Measurements from ENCODE around the gene COL16A1.

The COL16A1 gene

DNA sequence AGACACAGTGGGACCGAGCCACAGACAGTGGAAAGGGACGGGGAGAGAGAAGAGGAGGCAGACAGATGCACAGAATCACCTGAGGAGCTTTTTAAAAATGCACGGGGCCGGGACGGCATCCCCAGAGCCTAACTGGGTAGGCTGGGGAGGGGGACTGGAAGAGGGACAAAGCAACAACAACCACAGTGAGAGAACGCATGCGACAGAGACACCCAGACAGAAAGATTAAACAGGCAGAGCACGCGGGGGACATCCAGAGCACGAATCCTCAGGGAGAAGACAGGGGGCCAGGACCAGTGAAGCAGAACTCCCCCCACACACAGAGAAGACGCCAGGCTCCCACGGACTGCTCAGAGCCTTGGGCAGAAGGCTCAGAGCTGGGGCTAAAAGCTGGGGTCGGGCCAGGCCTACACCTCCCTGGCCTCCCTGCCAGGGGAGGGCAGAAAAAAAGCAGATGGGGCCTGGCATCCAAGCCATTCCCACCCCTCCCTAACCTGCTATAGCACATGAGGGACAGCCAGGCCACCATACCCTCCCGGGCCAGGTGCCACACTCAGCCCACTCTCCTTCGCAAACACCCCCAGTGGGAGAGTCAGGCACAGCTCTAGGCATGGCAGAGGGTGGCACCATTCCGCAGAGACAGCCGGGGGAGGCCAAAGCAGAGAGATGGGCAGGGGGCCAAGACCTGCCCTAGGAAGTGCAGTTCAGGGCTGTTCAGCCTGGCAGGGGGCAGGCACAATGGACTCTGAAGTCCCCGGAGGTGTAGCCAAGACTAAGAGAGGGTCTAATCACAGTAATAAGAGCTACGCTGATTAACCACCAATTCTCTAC lies 29.8 kb upstream of the COL16A1 start:
- no peak for DNase-seq (ENCODE audit: low read depth, low spot score)

DNA sequence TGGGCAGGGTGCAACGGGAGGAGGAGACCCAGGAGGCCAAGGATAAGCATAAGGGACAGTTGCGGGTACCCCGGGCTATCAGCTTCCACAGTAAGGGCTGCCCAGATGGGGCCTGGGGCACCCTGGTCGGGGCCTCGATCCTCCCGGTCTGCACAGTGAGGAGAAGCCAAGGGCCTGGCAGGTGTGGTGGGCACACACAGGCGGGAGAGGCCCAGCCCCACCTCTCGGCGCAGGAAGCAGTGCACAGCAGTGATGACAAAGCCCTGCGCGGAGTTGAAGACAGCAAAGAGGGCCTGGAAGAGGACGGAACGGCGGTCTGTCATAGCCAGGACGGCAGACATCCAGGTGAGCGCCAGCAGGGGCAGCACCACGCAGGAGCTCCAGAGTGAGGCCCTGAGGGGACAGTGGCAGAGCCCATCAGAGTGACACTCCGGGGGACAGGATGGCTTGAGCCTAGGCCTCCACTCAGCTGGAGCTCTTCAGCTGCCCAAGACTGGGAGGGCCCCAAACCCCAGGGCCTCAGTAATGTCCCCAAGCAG lies 29.0 kb upstream of the COL16A1 start:
- no peak for DNase-seq (ENCODE audit: low read depth, low spot score)

DNA sequence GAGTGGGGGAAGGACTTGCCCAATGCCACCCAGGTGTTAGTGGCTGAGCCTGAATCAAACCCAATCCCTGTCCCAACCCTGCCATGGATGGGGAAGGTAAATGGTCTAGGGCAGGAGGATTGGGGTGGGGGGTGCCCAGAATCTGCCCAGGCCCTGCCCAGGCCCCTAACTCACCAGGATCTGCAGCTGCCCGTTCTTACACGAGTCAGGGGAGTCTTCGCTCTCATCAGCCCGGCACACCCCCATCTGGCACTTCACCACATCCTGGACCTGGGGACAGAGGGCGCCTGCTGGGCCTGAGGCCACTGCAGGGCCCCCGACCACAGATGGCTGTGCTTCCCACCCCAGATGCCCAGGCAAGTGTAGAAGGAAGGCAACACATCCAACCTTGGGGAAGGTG lies 28.5 kb upstream of the COL16A1 start:
- DNase-seq (ENCODE audit: low read depth, low spot score) = no peak

DNA sequence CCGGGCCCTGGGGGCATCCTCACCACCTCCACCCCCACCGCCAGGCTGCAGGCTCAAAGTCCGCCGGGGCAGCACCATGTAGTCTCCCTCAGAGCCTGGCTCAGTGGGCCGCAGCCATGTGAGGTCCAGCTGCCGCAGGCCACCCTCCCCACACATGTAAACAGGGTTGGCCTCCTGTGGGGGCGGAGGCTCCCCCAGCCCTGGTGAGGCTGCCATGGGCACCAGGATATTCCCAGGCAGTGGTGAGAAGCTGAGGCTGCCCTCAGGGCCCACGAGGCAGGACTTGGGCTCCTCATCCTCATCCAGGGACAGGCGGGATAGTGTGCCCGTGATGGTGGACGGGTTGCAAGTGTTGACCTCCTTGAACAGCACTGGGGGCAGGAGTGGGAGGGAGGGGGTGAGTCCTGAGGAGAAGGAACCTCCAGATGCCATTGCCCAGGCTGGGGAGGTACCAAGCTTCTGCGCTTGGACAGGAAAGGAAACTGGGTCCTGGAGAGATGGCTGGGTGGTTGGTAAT lies 27.3 kb upstream of the COL16A1 start:
- no peak for DNase-seq (ENCODE audit: low read depth, low spot score)

DNA sequence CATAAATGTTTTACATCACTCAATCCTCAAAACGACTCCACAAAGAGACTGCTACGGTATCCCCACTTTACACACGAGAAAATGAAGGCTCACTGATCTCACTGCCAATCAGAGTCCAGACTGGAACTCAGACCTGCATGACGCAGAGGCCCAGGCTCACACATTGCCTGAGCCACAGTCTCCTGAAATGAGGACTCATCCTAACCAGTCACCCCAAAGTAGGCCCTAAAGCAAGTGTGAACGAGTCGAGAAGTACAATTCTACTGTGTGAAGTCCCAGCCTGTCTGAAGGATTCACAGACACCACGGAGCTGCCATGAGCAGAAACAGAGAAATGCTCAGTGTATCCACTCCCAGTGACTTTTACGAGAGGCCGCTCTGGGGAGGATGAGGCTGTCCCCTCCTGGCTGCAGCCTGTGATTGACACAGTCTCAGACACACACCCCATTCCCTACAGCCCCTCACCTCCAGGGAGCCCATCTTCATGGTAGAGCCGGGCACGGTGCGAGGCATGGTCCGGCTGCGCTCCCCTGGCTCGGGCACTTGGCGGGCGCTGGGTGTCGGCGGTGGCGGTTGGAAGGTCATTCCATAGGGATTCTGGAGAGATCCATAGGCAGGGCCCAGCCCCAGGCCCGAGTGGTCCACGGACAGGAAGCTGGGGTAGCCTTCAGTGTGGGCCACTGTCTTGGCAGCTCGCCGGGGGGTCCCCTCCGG lies 26.7 kb upstream of the COL16A1 start:
- DNase-seq (ENCODE audit: low read depth, low spot score) = no peak

- no peak for DNase-seq (ENCODE audit: low read depth, low spot score)
Measured at GRCh38 chr1:31727849-31728248, 24.0 kb upstream of the COL16A1 start.

DNA sequence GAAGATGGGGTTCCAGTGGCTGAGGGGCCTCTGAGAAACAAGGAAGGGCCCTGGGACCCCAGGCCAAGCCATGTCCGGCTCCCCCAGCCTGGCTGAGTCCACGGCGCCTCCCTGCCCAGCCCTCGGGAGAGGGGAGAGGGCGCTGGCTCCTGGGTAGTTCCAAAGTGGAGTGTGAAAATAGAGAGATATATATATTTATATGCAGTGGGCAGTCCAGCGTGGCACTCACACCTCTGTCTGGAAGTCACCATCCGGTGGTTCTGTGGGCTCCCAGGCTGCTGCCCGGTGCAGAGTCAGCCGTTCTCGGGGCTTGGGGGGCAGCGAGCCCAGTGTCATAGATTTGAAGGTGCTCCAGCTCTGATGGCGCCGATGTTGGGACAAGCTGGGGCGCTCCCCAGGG lies 23.4 kb upstream of the COL16A1 start:
- DNase-seq (ENCODE audit: low read depth, low spot score) = no peak

DNA sequence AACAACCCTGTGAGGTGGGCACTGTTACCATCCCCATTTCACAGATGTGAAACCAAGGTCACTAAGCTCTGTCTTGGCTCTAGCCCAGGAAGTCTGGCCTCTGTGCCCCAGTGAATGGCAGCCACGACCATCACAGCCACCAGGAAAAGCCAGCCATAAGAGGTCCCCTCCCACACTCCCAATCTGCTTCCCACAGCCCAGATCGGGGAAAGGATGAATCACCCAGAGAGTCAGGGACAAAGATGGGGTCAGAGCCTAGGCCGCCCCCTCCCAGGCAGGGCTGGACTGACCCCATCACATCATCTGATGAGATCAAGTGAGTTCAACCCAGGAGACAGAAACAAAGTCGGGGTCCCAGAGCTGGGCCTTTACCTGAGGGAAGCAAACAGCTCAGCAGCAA lies 22.9 kb upstream of the COL16A1 start:
- DNase-seq (ENCODE audit: low read depth, low spot score) = no peak

GRCh38 chr1:31725777-31726535 lies 22.1 kb upstream of the COL16A1 start:
- DNase-seq (ENCODE audit: low read depth, low spot score) = no peak

- no peak for DNase-seq (ENCODE audit: low read depth, low spot score)
Measured at GRCh38 chr1:31725134-31725533, 21.3 kb upstream of the COL16A1 start.

GRCh38 chr1:31723828-31724359 lies 20.1 kb upstream of the COL16A1 start:
- DNase-seq (ENCODE audit: low read depth, low spot score) = no peak

DNA sequence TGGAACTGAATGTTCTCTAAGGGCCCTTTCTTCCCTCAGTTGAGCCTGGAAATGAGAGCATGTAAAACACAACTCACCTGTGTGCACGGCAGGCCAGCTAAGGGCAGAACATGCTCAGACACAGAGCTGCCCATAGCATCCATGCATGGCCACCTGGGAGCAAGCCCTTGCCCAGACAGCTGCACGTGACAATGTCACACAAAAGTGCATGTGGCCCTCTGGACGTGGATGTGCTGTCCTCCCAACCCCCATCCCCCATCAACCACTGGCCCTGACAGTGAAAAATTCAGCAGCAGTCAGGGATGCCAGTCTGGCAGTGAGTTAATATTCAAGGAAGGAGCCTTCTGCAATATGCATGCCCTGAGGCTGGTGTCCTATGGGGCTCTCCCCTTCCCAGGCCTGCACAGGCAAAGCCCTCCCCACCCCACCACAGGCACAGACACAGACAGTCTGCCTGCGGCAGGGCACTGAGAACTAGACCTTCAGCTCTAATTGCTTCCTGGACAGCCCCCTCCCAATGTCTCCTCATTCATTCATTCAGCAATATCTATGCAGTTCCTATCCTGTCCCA lies 14.6 kb upstream of the COL16A1 start:
- DNase-seq (ENCODE audit: low read depth, low spot score) = no peak

DNA sequence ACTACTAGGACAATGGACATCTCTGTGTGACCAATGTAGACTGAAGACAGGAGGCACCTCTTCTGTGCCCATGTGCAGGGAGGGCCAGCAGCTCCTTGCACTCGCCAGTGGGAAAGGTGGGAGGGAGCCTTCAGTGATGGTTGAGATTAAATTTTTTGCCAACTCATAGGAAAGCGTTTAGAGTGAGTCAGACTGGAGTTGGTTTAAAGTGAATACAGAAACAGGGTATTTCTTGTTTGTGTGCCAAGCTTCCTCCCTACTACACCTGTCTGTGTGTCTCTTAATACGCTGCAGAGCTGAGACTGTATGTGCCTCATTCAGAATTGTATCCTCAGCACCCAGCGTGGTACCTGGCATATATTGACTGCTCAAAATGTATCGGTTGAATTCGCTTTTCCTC lies 13.5 kb upstream of the COL16A1 start:
- DNase-seq (ENCODE audit: low read depth, low spot score) = no peak

- DNase-seq (ENCODE audit: low read depth, low spot score) = no peak
Measured at GRCh38 chr1:31715873-31716220, 12.0 kb upstream of the COL16A1 start.

DNA sequence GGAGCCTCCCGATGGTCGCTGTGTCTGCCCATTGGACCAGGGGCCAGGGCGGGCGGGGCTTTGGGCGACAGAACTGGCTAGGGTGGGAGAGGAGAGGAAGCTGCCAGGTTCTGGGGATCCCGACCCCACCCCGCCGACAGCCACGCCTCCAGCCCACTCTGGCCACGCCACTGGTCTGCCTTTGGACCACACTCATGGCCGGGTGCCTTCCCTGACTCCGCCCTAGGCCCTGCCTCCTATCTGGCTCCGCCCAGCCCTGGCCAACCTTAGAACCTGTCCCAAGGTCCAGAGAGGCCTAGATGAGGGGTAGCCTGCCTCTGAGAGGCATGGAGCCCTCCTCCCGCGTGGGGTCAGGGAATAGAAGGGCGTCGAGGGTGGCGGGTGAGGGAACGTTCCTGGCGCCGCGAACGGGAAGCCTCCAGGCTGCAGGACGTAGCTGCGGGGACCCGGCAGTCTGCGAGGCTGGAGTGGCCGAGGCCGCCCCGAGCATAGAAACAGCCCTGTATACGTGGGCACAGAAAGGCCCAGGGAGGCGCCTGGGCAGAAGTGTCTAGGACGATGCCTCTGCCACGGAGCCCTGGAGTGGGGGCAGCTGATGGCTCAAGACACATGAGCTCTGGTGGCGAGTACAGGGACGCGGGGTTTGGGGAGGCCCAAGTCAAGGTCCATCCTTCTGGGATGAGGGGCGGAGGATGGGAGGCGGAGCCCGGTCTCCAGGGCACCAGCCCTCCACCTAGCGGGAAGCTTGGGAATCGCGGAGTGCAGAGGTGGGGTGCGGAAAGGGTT lies 11.5 kb upstream of the COL16A1 start:
- DNase-seq (ENCODE audit: low read depth, low spot score) = no peak

- no peak for DNase-seq (ENCODE audit: low read depth, low spot score)
Measured at GRCh38 chr1:31714442-31715086, 10.7 kb upstream of the COL16A1 start.

GRCh38 chr1:31712630-31713029 lies 8.8 kb upstream of the COL16A1 start:
- no peak for DNase-seq (ENCODE audit: low read depth, low spot score)

- no peak for DNase-seq (ENCODE audit: low read depth, low spot score)
Measured at GRCh38 chr1:31712068-31712467, 8.3 kb upstream of the COL16A1 start.

DNA sequence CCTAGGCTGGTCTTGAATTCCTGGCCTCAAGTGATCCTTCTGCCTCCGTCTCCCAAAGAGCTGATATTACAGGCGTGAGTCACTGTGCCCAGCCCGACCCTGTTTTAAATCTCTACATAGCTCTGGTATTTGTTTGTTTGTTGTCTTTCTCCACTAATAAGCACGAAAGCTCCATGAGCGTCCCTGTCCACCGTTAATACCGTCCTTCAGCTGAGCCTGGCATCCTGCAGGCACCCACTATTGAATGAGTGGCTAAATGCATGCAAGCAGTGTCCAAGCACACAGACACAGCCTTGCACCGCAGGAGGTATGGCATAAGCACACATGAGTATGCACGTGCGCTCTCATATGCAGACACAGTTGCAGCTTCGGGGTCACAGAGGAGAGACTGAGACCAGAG lies 4.5 kb upstream of the COL16A1 start:
- no peak for DNase-seq (ENCODE audit: low read depth, low spot score)

- DNase-seq (ENCODE audit: low read depth, low spot score) = no peak
Measured at GRCh38 chr1:31707711-31708110, 3.9 kb upstream of the COL16A1 start.

All from activated CD4-positive, CD25-positive, alpha-beta regulatory T cell treated with anti-CD3 and anti-CD28 coated beads, Interleukin-2, amount 50 U/mL, for 16 hours (primary cell).